Activated T-cell treated with anti-CD3 and anti-CD28 coated beads, Interleukin-2, amount 50 U/mL, for 4 hours (primary cell): Measurements from ENCODE around the gene PPP1R14B. TPM values are rescaled to one million over a fixed set of nuclear protein-coding genes. Genes with fewer than 3 reads are reported as not detected.

ENCODE experiments used
- ATAC-seq, 2 donors: fragments of 200-7000 bp; cut with Tn5 transposase; one replicate each; pipeline ENCODE4 v1.10.0; 2021
- DNase-seq: peaks from one replicate; pipeline ENCODE4 v3.0.0-alpha.2; 2020
- H3K27me3 Mint-ChIP-seq: one replicate; pipeline ENCODE4 v1.8.0; 2021; ENCODE audit warnings: low read depth, mixed read lengths
- H3K36me3 Mint-ChIP-seq: one replicate; pipeline ENCODE4 v1.8.0; 2022; ENCODE audit warnings: mixed read lengths; ENCODE audit not compliant: insufficient read depth
- H3K4me1 Mint-ChIP-seq: one replicate; pipeline ENCODE4 v1.8.0; 2021; ENCODE audit warnings: low read depth, mixed read lengths
- H3K4me3 Mint-ChIP-seq: one replicate; pipeline ENCODE4 v1.8.0; 2021; ENCODE audit warnings: mild to moderate bottlenecking, moderate library complexity, mixed read lengths
- H3K9me3 Mint-ChIP-seq: one replicate; pipeline ENCODE4 v1.8.0; 2021; ENCODE audit warnings: mixed read lengths
- total RNA-seq, 3 donors: library from RNA; stranded (reverse); gene quantifications; one replicate each; pipeline ENCODE4 v1.2.1, GENCODE V29; 2021

The PPP1R14B gene
- total RNA-seq, 3 donors from 2014 or later = 417 to 505 (median 438) TPM

- Mint-ChIP-seq H3K27me3 (no peaks in the 10 kb centered on the region), H3K4me3 (no peak overlapping the region), H3K36me3 (peaks cover 7% of the 10 kb centered on the region), H3K4me1 (peaks cover 8% of the 10 kb centered on the region), H3K9me3 (no peaks in the 10 kb centered on the region)
- ATAC-seq (no peak), DNase-seq (no peak)
These were observed 12.3 kb upstream of the PPP1R14B start for GRCh38 chr11:64258946-64259532.

- H3K27me3 Mint-ChIP-seq = no peaks in the 10 kb centered on the region
- ATAC-seq (no peak), DNase-seq (no peak)
- H3K36me3 Mint-ChIP-seq = peaks cover 7% of the 10 kb centered on the region
- no peaks in the 10 kb centered on the region for H3K9me3 Mint-ChIP-seq
- H3K4me1 Mint-ChIP-seq = peaks cover 8% of the 10 kb centered on the region
- H3K4me3 Mint-ChIP-seq = no peak overlapping the region
These were observed 11.6 kb upstream of the PPP1R14B start for GRCh38 chr11:64258356-64258755.

- H3K27me3 Mint-ChIP-seq = no peaks in the 10 kb centered on the region
- peaks cover 5% of the 10 kb centered on the region for H3K36me3 Mint-ChIP-seq
These were observed 9.6 kb upstream of the PPP1R14B start for GRCh38 chr11:64256300-64256699.

GRCh38 chr11:64255135-64256128 is 8.7 kb upstream of the PPP1R14B start:
- Mint-ChIP-seq H3K36me3 (peaks cover 5% of the 10 kb centered on the region), H3K4me1 (peaks cover 17% of the 10 kb centered on the region), H3K4me3 (no peak overlapping the region), H3K27me3 (no peaks in the 10 kb centered on the region), H3K9me3 (no peaks in the 10 kb centered on the region)
- ATAC-seq (no peak), DNase-seq (no peak)

More at GRCh38 chr11:64256300-64256699, 9.6 kb upstream of the PPP1R14B start:
- no peaks in the 10 kb centered on the region for H3K9me3 Mint-ChIP-seq
- H3K4me1 Mint-ChIP-seq = peaks cover 14% of the 10 kb centered on the region
- ATAC-seq (no peak), DNase-seq (no peak)
- H3K4me3 Mint-ChIP-seq = no peak overlapping the region

- Mint-ChIP-seq H3K4me3 (no peak overlapping the region), H3K9me3 (no peaks in the 10 kb centered on the region), H3K4me1 (peaks cover 13% of the 10 kb centered on the region), H3K27me3 (no peaks in the 10 kb centered on the region), H3K36me3 (peaks cover 3% of the 10 kb centered on the region)
- ATAC-seq (no peak), DNase-seq (no peak)
These were observed 7.6 kb upstream of the PPP1R14B start for GRCh38 chr11:64254326-64254725.

GRCh38 chr11:64253481-64253880 is 6.7 kb upstream of the PPP1R14B start:
- DNase-seq (no peak), ATAC-seq (no peak)
- Mint-ChIP-seq H3K4me1 (peaks cover 13% of the 10 kb centered on the region), H3K27me3 (no peaks in the 10 kb centered on the region), H3K9me3 (no peaks in the 10 kb centered on the region), H3K4me3 (no peak overlapping the region), H3K36me3 (peaks cover 2% of the 10 kb centered on the region)

GRCh38 chr11:64253043-64253442 is 6.3 kb upstream of the PPP1R14B start:
- DNase-seq (no peak), ATAC-seq (no peak)
- peaks cover 2% of the 10 kb centered on the region for H3K36me3 Mint-ChIP-seq
- H3K9me3 Mint-ChIP-seq = no peaks in the 10 kb centered on the region
- no peak overlapping the region for H3K4me3 Mint-ChIP-seq
- no peaks in the 10 kb centered on the region for H3K27me3 Mint-ChIP-seq
- peaks cover 13% of the 10 kb centered on the region for H3K4me1 Mint-ChIP-seq

GRCh38 chr11:64252003-64252872 is 5.5 kb upstream of the PPP1R14B start:
- H3K4me3 Mint-ChIP-seq = peak overlapping the region; percentile 83
- ATAC-seq = no peak
- no peaks in the 10 kb centered on the region for H3K9me3 Mint-ChIP-seq
- no peaks in the 10 kb centered on the region for H3K27me3 Mint-ChIP-seq
- H3K36me3 Mint-ChIP-seq = peaks cover 2% of the 10 kb centered on the region
- peaks cover 15% of the 10 kb centered on the region for H3K4me1 Mint-ChIP-seq
- DNase-seq = no peak

- Mint-ChIP-seq H3K36me3 (peaks cover 2% of the 10 kb centered on the region), H3K4me3 (peak overlapping the region; percentile 83), H3K4me1 (peaks cover 15% of the 10 kb centered on the region), H3K27me3 (no peaks in the 10 kb centered on the region), H3K9me3 (no peaks in the 10 kb centered on the region)
- DNase-seq (no peak), ATAC-seq (no peak)
These were observed 4.9 kb upstream of the PPP1R14B start for GRCh38 chr11:64251753-64252002.

- H3K4me3 Mint-ChIP-seq = peak within 1 kb of the TSS; percentile 83
- H3K27me3 Mint-ChIP-seq = no peaks in the 10 kb centered on the region
- peak; percentile 58 for DNase-seq
- peaks cover 2% of the 10 kb centered on the region for H3K36me3 Mint-ChIP-seq
- peaks cover 15% of the 10 kb centered on the region for H3K4me1 Mint-ChIP-seq
- no peaks in the 10 kb centered on the region for H3K9me3 Mint-ChIP-seq
- peak; percentile 61 to 62 for ATAC-seq
These were observed 4.4 kb upstream of the PPP1R14B start, which contains the start of gene PLCB3 for GRCh38 chr11:64251016-64251752. TSS of gene PLCB3 (plus strand) at chr11:64251530. CDS start at chr11:64251650, 120 bp downstream.

- Mint-ChIP-seq H3K4me1 (peaks cover 15% of the 10 kb centered on the region), H3K36me3 (peaks cover 2% of the 10 kb centered on the region), H3K9me3 (no peaks in the 10 kb centered on the region), H3K4me3 (peak overlapping the region; percentile 21), H3K27me3 (no peaks in the 10 kb centered on the region)
- no peak for ATAC-seq
- no peak for DNase-seq
These were observed 3.8 kb upstream of the PPP1R14B start for GRCh38 chr11:64250415-64251015.

GRCh38 chr11:64249563-64250414 is 3.0 kb upstream of the PPP1R14B start:
- Mint-ChIP-seq H3K27me3 (no peaks in the 10 kb centered on the region), H3K36me3 (no peaks in the 10 kb centered on the region), H3K9me3 (no peaks in the 10 kb centered on the region), H3K4me1 (peaks cover 15% of the 10 kb centered on the region), H3K4me3 (peak overlapping the region; percentile 21)
- DNase-seq (no peak), ATAC-seq (no peak)

GRCh38 chr11:64249038-64249437 is 2.3 kb upstream of the PPP1R14B start:
- H3K36me3 Mint-ChIP-seq = no peaks in the 10 kb centered on the region
- DNase-seq = no peak
- ATAC-seq = no peak
- no peaks in the 10 kb centered on the region for H3K27me3 Mint-ChIP-seq
- peak overlapping the region; percentile 35 for H3K4me3 Mint-ChIP-seq
- no peaks in the 10 kb centered on the region for H3K9me3 Mint-ChIP-seq
- H3K4me1 Mint-ChIP-seq = peaks cover 18% of the 10 kb centered on the region
